ENCODE results near the gene FAM171A1.

GRCh38 chr10:15213461-15213861 is 157.6 kb downstream of the FAM171A1 start:
- no peak for TF ChIP-seq CTCF (conservative IDR thresholded peaks at IDR 0.05 in 1 of 2, IDR thresholded peaks at IDR 0.05 in 1 of 2; ENCODE audit: low read depth in 1 of 2, low read length in 2 of 2)
- no peak for TF ChIP-seq EZH2 (IDR thresholded peaks at IDR 0.05; ENCODE audit: low read length, missing control alignments)

All from fibroblast of lung (primary cell).